Measurements from ENCODE around the gene LDB2.
A peak's percentile ranks its signal among the peaks of the same experiment; 100 is the strongest.
"Not testable (repeated sequence)": the region's sequence is repeated elsewhere in the genome, so short reads cannot be mapped to it uniquely, and the experiment has no call there.

The LDB2 gene

DNA sequence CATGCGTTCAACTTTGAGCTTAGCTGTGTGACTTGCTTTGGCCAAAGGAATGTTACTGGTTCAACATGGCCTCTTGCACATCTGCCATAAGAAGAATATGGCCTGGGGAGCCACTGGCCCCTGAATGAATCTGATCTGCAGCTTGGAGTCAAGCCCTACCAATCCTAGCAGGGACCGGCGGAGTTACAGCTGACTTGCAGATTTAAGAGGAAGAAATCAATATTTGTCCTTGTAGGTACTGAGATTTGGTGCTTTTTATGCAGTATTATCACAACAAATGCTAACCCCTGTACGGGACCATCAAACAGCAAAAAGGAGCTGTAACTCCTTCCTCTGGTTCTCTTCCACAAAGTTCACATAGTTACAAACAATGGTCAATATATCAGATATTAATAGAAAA is 252.0 kb downstream of the LDB2 start:
- DNase-seq (ENCODE audit: low spot score) = no peak

DNA sequence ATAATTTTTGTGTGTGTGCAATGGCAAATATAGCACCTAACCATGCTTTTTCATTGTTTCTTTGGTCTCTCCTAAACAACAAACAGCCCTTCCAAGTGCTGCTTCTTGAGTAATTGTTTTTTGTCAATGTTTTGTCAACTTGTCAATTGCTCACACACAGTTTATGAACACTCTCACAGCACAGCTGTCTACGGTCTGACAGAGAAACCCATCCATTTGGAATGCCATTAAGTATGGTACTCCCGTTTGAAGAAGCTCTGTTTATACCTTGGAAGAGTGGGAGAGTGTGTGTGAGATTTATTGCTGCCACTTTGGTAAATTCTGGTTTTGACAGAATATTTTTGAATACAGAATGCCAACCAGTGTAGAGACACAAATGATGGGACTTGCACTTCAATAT is 254.6 kb downstream of the LDB2 start:
- DNase-seq (ENCODE audit: low spot score) = no peak

DNA sequence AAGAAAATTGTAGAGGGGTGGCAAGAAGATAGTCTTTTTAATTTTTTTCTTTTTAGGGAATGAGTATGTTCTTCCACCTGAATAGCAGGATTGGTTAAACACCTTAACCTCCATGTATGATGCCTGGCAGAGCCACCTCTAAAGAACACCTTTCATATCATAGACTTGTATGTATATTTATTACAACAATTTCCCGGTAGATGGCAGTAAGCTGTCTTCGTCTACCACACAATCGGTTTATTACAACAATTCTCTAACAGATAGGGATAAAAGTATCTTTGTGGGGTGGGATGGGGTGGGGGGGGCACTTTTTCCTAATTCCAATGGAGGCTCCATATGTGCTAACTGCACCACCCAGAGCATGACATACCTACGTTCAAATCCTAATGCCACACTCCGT is 255.5 kb downstream of the LDB2 start:
- DNase-seq (ENCODE audit: low spot score) = peak; percentile 53

DNA sequence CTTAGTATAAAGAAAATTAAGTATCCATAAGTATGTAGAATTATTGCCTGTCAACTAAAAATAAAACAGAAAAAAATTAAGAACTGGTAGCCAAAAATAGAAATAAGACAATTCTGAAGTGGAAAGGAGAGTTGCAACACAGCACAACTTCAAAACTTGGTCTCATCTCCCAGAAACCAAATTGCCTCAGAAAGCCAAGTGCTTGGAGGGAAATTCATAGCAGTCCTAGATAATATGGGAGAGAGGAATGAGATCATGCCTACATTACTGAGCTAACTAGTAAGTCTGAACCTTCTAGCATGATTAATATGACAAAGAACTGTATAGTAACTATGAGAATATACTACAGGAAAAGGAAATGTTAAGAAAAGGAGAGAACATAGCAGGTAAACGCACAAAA is 256.5 kb downstream of the LDB2 start:
- DNase-seq (ENCODE audit: low spot score) = no peak

DNA sequence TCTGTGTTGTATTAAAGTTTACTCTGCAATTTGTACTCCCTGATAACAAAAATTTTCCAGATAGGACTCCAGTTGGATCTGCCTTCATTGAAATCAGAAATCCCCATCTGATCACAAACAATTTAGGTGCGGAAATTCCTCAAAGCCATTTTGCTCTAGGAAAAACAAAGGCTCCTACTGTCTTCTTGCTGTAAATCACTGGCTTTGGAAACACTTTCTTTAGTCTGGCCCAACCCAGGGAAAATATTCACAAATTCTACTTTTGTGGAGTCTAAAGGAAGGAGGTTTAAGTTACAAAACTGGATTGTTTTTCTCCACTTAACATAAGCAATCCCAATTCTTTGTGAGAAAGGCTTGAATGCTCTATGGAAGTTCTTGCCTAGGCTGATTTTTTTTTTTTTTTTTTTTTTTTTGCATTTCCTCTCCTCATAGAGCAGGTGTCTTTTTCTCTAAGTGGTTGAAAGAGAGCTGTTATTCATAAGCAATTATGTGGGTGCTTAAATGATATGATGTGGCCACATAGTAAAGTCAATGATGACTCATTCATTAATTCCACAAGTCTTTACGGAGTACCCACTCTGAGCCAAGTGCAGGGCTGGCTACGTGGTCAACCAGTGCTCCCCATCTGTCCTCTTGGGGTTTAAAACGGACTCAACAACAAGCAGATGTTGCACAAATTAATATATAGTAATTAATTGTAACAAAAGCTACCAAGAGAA is 261.4 kb downstream of the LDB2 start:
- peak; percentile 49 for DNase-seq (ENCODE audit: low spot score)

DNA sequence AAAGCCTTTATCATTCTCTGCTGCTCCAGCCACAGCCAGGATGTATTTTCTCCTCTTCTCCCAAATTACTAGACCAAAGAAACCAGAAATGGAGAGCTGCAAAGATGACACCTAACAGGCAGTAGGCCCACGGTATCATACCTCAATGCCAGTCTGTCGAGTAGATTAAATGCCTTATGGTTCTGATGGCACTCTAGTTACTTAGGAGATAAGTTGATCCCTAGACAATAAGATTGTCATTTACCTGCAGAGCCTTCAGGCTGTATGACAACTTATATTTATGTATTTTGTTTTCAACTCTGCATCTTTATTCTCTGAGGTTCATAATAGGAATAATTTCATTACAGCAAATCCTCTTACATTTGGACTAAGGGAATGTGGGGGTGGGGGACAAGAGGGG is 262.1 kb downstream of the LDB2 start:
- DNase-seq (ENCODE audit: low spot score) = no peak

DNA sequence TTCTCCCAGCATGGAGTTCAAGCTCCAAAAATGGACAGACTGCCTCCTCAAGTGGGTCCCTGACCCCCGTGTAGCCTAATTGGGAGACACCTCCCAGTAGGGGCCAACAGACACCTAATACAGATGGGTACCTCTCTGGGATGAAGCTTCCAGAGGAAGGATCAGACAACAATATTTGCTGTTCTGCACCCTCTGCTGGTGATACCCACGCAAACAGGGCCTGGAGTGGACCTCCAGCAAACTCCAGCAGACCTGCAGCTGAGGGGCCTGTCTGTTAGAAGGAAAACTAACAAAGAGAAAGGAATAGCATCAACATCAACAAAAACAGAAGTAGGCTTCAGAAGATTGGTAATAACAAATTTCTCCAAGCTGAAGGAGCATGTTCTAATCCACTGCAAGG is 269.2 kb downstream of the LDB2 start:
- DNase-seq (ENCODE audit: low spot score) = not testable (repeated sequence)

DNA sequence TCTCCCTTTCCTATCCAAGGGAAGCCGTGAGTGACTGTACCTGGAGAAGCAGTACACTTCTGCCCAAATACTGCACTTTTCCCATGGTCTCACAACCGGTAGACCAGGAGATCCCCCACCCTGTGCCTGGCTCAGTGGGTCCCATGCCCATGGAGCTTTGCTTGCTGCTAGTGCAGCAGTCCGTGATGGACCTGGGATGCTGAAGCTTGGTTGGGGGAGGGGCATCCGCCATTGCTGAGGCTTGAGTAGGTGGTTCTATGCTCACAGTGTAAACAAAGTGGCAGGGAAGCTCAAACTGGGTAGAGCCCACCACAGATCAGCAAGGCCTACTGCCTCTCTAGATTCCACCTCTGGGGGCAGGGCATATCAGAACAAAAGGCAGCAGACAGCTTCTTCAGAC is 269.6 kb downstream of the LDB2 start:
- not testable (repeated sequence) for DNase-seq (ENCODE audit: low spot score)

DNA sequence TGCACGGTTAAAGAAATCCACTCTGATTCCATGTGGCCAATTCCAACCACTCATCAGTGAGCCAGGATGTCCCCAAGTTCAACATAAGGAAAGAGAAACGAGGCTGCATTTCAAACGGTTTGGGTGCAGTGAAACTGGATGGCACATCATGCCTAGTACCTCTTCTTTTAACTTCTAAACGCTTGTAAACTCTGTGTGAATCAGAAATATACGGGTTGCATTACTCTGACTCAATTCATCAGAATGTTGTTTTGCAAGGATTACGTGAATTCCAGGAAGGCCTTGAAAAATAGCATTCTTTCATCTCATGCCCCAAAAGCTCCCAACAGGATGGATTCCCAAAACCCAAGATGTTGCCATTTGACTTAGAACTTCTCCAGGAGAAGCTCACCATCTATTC is 270.4 kb downstream of the LDB2 start:
- no peak for DNase-seq (ENCODE audit: low spot score)

DNA sequence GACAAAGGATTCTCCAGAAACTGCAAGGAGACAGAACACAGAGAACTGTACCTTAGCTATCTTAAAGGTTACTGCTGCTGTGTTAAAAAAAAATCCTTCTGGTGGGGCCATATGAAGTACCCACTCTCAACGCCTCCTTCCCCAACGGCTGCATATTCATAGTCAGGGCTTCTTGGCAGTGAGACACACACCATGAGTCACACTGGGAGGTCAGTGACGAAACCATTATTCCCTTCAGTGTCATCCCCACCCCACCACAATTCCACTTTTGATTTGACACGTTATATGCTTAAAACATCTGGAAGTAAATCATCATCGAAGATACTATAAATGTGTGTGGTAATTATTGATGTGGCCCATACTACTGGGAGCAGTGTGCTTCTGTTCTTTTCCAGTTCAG is 271.5 kb downstream of the LDB2 start:
- DNase-seq (ENCODE audit: low spot score) = no peak

DNA sequence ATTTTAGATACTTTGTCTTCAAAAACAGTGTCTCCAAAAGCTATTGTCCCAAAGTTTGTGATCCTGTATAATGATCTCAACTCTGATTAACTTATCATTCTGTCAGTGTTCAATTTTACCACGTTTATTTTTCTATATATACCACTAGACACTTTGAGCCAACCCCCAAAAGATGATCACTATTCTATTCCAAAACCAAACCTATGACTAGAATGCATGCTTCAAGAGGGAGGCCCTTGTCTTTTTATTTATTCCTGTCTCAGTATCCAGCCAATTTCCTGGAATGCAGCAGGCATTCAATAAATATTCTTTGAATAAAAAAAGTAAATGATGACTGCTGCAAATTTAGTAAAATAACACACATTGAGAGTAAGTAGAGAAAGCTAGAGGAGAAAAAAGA is 275.6 kb downstream of the LDB2 start:
- no peak for DNase-seq (ENCODE audit: low spot score)

DNA sequence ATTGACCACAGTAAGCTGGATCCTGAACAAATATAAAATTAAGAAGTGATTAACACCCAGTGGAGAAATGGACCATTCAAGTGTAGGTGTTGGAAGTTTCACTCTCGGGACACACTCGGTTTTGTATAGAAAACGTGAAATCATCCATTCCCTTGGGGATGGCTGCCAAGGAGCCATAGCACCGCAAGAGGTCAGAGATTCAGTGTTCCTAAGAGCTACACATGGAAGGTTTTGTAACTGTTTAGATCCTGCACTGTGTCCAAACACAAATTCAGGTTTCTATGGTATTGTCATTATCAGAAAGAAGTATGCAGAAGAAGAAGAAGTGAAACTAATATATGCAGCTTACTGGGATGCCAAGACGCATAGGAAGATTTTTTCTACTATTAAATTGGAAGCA is 281.0 kb downstream of the LDB2 start:
- DNase-seq (ENCODE audit: low spot score) = no peak

DNA sequence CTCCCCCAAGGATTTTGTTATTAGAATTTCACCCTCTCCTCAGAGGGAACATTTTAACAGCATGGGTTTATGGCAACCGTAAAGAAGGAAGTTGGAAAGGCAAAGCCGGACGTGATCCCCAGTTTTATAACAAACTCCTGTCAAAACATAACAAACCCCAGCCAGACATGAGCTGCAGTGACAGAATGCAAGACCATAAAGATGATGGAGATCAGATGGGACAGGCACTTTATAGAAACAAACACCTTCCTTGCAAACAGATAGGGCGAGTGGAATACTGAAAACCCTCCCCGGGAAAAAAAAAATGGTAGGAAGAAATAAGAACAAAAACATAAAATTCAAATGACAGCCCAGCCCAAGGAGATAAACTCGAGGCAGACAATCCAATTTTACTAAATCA is 281.4 kb downstream of the LDB2 start:
- no peak for DNase-seq (ENCODE audit: low spot score)

DNA sequence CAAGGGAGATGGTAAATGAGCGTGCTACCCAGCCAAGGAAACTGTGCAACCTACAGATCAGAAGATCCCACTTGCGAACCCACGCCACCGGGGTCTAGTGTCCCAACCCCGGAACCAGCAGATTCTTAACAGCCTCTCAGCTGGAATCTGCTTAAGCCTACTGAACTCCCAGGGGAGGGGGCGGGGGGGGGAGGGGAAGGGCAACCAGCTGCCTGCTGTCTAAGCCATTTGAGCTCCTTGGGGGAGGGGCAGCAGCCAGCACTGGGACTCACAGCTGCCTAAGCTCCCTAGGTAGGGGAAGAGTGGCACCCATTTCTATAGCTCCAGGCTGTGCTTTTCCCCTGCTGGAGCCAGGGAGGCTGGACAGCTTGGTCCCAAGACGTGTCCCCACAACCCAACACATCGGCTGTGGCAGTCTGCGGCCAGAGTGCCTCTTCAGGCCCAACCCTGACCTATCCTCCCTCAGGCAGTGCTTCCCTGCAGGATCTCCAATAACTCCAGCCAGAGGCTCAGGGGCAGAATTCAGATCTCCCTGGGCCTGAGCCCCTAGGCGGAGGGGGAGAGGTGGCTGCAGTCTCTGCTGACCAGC is 289.2 kb downstream of the LDB2 start:
- no peak for DNase-seq (ENCODE audit: low spot score)

DNA sequence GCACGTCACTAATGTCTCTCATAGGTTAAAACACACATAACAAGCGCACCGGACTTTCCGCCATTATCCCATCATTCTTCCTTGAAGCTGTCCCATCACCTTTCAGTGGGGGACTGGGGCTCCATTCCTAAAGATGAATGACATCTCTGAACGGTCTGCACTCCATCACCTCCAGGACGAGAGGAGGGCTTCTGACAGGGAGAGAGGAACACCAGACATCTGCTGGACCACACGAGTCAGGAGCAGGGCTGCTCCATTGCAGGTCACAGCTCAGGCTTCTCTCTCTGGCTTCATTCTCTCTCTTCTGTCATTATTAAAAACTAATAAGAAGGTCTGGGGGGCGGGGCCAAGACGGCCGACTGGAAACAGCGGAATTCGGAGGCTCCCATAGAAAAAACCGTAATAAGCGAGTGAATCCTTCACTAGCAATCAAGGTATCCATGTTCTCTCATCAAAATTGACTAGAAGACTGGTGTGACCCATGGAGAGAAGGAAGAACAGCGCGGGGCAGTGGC is 289.8 kb downstream of the LDB2 start:
- no peak for DNase-seq (ENCODE audit: low spot score)

DNA sequence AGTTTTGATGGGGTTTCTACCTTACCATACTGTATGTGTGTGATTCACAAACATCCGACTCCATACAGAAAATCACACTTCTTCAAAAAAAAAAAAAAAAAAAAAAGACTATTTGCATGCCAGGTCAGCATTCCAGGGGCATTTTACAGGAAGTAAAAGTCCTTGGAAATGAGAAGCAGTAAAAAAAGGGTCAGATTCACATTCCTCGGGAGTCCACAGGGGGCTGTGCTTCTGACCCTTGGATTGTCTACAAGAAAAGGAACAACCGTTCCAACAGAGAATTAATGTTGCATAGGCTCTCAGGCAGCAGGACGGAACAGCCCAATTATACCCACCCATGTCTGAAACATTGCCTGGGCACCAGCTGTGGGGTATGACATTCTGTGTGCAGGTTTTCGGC is 290.3 kb downstream of the LDB2 start:
- DNase-seq (ENCODE audit: low spot score) = no peak

DNA sequence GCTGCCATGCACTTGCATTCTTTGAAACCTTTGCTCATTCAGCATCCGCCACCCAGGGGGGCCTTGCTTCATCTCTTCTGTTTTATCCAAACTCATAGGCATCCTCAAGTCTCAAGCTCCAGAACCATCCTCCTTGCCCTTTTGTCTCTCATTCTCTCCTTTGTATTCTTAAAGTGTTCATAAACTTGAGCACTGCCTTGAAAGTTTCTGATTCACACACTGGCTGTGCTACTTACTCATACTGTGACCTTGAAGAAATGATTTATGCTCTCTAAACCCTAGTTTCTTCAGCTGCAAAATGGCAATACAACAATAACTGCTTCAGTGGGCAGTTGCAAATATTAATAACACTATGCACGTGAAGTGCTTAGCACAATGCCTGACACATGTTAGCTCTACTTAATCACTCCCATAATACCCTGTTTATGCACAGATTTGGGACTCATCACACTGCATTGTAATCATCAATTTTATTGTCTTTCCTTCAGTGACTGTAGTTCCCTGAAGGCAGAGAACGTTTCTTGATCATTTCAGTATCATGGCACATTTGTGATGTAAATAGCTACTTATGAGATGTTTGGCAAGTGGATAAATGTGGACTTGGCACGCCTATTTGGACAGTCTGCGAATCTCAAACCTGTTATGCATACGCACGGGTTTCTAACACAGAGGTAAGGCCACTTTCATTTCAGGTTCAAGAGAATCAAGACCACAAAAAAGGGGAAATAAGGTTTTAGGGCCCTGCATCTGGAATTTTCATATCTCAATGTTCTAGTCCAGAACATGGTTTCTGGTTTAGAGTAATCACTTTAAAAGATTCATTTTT is 291.0 kb downstream of the LDB2 start:
- DNase-seq (ENCODE audit: low spot score) = no peak

DNA sequence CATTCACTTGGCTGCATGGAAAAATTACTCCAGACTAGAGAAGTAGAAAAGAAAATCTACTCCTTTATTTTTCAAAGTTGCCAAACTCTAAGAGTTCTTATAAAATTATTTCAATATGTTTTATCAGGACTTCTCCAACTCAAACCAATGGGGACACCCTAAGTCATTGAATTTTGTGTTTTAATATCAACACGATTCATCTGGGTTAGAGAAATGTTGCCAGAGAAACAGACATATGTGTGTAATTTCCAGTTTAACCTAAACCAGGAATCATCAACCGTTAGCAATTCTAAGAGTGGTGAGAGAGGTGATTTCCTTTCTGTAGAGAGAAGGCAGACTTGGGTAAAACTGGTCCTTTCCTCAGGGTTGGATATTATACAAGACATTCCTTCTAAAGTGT is 291.8 kb downstream of the LDB2 start:
- DNase-seq (ENCODE audit: low spot score) = no peak

DNA sequence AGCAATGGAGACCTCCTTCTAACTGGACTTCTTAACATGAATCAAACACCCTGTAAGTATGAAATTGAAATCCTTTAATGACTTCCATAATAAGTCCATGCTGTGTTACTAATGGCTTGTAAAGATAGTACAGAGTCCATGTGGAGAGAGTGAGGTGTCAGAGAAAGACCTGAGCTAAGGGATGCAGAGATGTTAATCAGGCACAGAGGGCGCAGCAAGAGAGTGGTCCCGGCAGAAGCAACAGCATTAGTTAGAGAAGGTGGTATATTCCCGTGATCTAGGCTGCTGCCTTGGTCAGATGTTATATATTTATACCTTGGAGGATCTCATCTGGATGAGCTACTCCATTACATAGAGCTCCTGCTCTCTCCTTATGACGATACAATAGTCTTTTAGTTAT is 295.3 kb downstream of the LDB2 start:
- DNase-seq (ENCODE audit: low spot score) = no peak

DNA sequence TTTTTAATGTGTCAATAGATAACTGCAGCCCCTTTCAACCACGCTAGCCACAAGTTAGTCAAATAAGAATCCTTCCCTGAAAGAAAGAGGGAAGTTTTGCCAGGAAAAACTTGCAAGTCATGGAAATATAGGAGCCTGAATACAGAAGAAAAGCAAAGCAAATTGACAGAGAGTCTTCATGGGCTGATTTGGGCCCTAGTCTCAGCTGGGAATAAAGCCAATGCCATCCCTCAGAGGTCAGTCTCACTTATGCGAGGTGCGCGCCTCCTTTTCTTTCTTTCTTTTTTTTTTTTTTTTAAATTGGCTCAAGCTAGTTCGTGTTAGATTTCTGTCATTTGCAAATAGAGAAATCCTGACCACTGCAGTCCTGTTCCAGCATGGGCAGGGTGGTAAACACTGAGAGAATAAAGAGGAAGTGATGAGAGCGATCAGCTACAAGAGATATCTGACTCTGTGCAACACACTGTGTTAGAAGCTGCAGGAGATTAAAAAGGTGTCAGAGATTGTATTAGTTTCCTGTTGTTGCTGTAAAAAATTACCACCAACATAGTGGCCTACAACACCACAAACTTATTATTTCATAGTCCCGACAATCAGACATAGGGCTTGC is 299.7 kb downstream of the LDB2 start:
- no peak for DNase-seq (ENCODE audit: low spot score)

DNA sequence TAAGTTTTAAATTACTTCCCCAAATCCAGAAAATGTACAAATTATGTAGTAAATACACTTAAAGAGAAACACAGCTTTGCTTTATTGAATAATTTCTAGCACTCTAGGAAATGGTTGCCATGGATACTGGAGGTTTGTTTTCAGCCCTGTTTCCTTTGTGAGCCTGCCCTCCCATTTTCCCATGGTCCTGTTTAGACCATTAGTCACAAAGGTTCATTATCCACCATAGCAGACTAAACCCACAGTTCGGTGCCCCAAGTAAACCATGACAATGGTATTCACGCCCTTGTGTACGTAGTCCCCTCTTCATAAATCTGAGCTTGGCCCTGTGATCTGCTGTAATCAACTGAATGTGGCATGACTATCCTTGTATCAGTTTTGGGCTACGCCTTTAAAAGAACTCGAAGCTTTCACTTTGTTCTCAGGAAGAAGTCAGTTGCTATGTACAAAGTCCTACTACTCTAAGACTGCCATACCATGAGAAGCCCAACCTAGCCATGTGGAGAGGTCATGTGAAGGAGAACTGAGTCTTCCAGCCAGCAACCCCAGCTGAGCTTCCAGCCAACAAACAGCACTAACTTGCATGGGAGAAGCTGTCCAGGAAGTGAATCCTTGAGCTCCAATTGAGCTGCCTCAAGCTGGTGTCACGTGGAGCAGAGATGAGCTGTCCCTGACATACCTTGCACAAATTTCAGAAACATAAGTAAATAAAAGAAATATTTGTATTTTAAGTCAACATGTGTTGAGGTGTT is 300.4 kb downstream of the LDB2 start:
- no peak for DNase-seq (ENCODE audit: low spot score)

DNA sequence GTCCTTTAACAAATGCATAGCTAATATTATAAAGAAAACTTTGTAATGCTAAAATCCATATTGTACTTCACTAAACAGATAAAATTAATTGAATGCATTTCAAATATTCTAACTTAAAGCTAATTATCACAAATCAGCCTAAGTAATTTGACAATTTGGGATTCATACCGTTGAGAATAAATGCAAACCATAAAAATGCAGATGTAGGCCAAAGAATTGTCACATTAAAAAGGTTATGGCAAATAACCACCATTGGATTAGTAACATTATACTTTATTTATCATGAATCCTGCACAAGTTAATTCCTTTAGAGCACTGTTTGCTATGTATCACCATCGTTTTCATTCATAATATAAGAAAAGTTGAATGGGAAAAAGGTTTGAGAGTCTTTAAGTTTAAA is 301.0 kb downstream of the LDB2 start:
- DNase-seq (ENCODE audit: low spot score) = no peak
